ENCODE data around the gene PDGFB.

PDGFB gene

DNA sequence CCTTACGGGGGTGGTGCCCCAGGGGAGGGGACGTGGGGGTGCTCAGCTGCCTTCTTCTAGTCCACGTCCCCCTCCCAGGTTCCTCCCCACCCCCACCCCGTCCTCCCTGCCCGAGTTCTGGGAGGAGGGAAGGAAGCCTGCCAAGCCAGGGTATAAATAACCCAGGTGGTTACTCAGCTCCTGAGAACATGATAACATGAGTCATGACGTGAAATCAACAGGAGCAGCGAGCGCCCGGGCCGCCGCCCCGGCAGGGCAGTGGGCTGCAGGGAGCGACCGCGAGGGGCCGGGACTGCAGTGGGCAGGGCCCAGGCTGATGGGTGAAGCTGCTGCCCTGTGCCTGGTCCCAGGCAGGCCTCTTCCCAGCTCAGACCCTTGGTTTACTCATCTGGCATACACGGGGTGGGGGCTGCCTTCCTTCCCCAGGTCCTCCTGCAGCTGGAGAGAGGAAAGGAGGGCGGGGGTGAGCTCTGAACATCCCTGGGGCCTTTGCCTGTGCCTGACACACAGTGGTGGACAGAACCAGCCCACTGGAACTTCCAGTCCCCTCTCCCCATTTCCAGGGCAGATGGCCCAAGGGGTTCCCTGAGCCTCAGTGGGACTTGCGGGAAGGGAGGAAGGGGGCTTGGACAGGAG lies 8.8 kb upstream of the PDGFB start:
- DNase-seq = no peak

GRCh38 chr22:39252461-39253434 lies 8.0 kb upstream of the PDGFB start:
- DNase-seq = no peak

- DNase-seq = no peak
Measured at GRCh38 chr22:39251762-39252460, 7.1 kb upstream of the PDGFB start.

- DNase-seq = no peak
Measured at GRCh38 chr22:39250838-39251237, 6.1 kb upstream of the PDGFB start.

DNA sequence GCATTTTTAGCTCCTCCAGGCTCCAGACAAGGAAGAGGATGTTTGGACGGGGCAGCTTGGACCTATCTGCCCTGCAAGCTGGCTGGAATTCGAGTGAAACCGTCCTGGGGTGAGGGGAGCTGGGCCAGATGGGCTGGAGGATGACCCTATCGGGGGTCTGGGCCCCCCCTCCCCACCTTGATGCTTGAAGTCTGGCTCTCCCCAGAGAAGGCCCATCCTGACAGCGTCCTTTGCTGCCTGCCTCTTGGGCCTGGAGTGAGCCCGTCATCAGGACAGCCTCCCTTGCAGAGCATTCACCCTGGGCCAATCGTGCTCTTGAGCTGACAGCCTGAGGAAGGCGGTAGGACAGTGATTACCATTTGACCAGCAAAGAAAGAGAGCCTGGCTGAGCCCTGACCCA lies 5.3 kb upstream of the PDGFB start:
- no peak for DNase-seq

DNA sequence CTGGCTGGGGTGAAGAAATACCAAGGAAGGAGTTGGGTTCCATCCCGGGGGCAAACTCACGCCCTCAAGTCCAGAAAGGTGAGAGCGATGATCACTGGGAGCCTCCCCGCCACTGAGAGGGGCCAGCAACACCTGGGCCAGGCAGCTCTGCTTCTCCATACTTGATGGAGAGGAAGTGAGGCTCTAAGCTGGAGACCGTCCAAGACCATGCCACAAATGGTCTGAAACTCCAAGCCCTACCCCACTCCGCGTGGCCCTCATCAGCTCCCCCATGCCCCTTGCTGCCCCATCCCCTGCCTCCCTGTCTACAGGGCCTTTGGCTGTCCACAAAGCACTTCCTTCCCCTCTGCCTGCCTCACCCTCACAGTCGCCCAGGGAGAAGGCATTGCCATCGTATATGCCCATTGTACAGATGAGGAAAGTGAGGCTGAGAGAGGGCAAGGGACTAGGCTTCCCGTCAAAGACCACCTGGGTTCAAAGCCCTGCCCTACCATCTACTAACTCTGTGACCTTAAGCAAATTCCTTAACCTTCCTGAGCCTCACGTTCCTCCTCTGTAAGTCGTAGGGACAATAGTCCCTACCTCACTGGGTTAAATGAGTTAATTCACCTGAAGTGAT lies 4.4 kb upstream of the PDGFB start:
- DNase-seq = no peak

- DNase-seq = no peak
Measured at GRCh38 chr22:39248254-39248653, 3.5 kb upstream of the PDGFB start.

- no peak for DNase-seq
Measured at GRCh38 chr22:39247361-39247760, 2.6 kb upstream of the PDGFB start.

GRCh38 chr22:39246690-39247332 lies 2.0 kb upstream of the PDGFB start:
- DNase-seq = no peak

DNA sequence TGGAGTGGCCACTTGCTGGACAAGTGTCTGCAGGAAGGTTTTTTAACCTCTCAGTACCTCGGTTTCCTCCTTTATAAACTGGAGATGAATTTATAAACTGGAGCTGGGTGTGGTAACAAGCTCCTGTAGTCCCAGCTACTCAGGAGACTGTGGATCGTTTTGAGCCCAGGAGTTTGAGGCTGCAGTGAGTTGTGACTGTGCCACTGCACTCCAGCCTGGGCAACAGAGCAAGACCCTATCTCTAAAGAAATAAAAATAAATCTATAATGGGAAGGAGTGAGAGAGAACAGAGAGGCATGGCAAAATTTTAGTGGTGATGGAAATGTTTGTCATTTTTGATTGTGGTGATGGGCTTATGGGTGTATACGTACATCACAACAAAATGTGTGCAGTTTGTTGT lies 1.4 kb upstream of the PDGFB start:
- DNase-seq = no peak

GRCh38 chr22:39245130-39246039 lies 603 bp upstream of the PDGFB start:
- no peak for DNase-seq

GRCh38 chr22:39244136-39244495 lies 666 bp downstream of the PDGFB start:
- peak in 1 of 6 experiments; percentile 8 for DNase-seq

DNA sequence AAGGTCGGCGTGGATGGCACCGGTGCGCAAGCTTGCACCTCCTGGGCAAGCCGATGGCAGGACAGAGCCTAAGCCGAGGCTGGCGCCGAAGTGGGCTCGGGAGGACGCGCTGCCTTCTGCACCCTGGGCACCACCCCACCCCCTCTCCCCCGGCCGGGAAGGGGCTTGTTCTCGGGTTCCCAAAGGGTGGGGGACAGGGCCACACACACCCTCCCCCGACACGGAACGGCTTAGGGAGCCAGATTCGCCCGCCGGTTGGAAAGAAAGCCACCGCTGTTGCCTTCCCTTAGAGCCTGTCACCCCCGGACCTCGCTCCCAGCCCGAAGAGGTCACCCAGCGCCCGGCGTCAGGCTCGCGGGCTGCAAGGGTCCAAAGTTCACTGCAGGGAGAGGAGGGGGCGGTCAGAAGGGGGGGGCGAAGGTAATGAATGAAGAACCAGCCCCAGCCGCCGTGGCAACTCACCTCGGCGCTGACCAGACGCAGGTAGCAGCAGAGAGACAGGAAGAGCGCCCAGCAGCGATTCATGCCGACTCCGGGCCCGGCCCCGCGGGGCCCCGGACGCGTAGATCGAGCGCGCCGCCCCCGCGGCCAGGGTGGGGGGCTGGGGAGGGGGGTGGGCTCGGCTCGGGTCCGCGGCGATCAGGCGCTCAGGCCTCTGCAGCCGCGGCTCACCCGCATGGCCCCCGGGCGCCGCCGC lies 1.2 kb downstream of the PDGFB start:
- peak in 1 of 6 experiments; percentile 54 for DNase-seq

DNA sequence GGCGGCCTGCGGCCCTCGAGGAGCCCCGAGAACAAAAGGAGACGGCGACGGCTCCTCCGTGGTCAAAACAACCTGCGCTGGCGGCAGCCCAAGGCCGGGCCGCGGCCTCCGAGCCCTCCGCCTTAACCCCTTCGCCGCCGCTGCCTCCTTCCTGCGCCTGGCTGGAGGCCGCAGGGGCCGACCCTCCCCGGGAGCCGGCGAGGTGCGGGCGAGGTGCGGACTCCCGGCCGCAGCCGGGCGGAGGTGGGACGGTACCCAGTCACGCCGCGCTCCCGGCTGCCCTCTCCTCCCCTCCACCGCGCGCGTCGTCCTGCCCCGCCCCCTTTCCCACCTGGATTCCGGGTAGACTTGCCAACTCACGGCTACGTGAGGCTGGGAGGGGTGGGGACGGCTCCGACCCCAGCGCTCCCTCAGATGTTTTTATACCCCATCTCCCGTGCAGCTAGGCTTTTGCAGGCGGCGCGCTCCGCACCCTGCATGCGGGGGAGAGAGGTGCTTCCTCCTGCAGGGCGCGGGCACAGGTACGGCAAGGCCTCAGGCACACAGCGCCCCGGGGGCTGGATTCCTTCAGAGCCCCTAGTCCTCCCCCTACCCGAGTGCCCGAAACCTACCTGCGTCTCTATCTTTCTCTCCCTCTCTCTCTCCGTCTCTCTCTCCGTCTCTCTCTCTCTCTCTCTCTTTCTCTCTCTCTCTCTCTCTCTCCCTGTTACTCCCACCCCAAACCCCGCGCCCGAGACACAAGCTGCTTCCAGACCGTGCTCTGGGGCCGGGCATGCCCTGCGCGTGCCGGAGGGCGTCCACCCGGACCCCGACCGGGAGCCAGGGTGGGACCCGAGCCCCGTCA lies 2.0 kb downstream of the PDGFB start:
- DNase-seq = peak; percentile 19 to 52 (median 36)

GRCh38 chr22:39241794-39242594 lies 2.8 kb downstream of the PDGFB start:
- peak; percentile 19 to 73 (median 58) for DNase-seq

GRCh38 chr22:39240831-39241793 lies 3.7 kb downstream of the PDGFB start:
- DNase-seq = peak in 4 of 6 experiments; percentile 47 to 66 (median 49)

DNA sequence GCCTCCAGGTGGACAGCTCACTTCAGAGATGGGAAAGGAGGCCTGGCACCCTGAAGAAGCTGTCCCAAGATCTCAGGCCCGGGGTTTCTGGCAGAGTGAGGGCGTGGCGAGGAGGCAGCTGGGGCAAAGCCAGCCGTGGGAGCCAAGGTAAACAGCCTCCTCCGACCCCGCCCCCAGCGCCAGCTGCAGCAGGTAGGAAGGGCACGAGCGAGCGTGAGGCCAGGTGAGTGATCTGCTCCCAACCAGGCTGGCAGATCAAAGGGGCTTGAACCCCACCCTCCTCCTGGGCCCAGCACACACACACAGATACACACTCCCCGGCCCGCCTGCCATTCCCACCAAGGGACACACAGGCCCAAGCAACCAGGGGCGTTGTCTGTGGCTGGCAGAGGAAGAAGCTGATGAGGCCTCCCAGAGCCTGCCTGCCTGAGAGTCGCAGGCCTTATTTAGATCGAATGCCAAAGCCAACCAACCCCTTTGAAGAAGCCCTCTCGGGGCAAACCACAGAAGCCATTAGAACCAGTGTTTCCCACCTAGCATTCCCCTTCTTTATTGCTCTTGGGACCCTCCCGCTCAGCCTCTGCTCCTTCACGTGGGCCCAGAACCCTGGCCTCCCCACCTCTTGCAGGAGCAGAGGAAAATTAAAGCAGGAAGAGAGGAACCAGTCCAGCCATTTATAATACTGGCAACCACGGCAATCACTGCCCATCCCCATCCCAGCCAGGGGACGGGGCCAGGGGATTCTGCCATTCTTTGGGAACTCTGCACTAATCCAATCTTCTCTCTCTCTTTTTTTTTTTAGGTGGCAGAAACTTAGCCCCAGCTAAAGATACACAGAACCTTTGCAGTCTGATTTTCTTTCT lies 5.0 kb downstream of the PDGFB start:
- peak in 2 of 6 experiments; percentile 33 to 52 for DNase-seq
